Measurements from ENCODE around the gene PEPD. TPM values are rescaled to one million over a fixed set of nuclear protein-coding genes. Genes with fewer than 3 reads are reported as not detected.

The PEPD gene
- total and polyA plus RNA-seq, 2 experiments from 2014 or later: 141 to 175 TPM

DNA sequence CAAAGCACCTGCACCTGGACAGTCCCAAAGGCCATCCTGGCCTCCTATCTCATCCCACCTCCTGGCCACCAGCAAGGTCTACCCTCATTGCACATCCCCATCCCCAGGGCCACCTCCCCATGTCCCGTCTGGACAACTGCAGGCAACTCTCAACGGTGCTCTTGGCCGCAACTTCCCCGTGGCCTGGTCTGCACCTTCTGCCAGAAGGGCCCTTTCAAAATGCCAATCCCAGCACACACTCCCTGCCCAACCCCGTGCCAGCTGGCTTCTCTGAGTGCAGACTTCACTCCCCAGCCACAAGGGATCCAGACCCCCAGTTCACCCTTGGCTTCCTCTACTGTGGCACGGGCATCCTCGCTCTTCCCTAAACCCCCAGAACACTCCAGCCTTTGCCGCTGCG, 8.2 kb downstream of the PEPD start:
- Histone ChIP-seq H3K9me2 (replicated peaks; ENCODE audit: insufficient read depth) (no peaks in the 10 kb centered on the region), H3K4me3 (no peak overlapping the region), H3K27me3 (no peaks in the 10 kb centered on the region), H3K4me1 (ENCODE audit: insufficient read depth) (no peaks in the 10 kb centered on the region), H4K20me1 (ENCODE audit: insufficient read depth, poor library complexity, severe bottlenecking) (peaks cover 35% of the 10 kb centered on the region), H3K27ac (no peak overlapping the region), H3K79me2 (peaks cover 46% of the 10 kb centered on the region), H3K36me3 (replicated peaks; ENCODE audit: insufficient read depth, low read depth) (no peaks in the 10 kb centered on the region), H2AFZ (no peak overlapping the region), H3K9me3 (ENCODE audit: low read depth) (no peaks in the 10 kb centered on the region), H3K4me2 (no peak overlapping the region)
- no peak for TF ChIP-seq CTCF (IDR thresholded peaks at IDR 0.05; ENCODE audit: poor library complexity)
- no peak for TF ChIP-seq EZH2 (IDR thresholded peaks at IDR 0.05; ENCODE audit: borderline replicate concordance)
- no peak for TF ChIP-seq EZH2phosphoT487 (IDR thresholded peaks at IDR 0.05; ENCODE audit: low read depth, severe bottlenecking, unreplicated experiment)
- DNase-seq (ENCODE audit: low spot score): no peak
- 96% methylated on average over 9 of the region's 9 CpGs for WGBS (ENCODE audit: low lambda C conversion rate, missing lambda C conversion rate)

- TF ChIP-seq EZH2 (IDR thresholded peaks at IDR 0.05; ENCODE audit: borderline replicate concordance) (no peak), EZH2phosphoT487 (IDR thresholded peaks at IDR 0.05; ENCODE audit: low read depth, severe bottlenecking, unreplicated experiment) (no peak), CTCF (IDR thresholded peaks at IDR 0.05; ENCODE audit: poor library complexity) (no peak)
- Histone ChIP-seq H3K4me3 (no peak overlapping the region), H3K27ac (no peak overlapping the region), H3K4me2 (no peak overlapping the region), H3K9me2 (replicated peaks; ENCODE audit: insufficient read depth) (no peaks in the 10 kb centered on the region), H4K20me1 (ENCODE audit: insufficient read depth, poor library complexity, severe bottlenecking) (peaks cover 35% of the 10 kb centered on the region), H3K79me2 (peaks cover 40% of the 10 kb centered on the region), H2AFZ (no peak overlapping the region), H3K4me1 (ENCODE audit: insufficient read depth) (no peaks in the 10 kb centered on the region), H3K9me3 (ENCODE audit: low read depth) (no peaks in the 10 kb centered on the region), H3K27me3 (no peaks in the 10 kb centered on the region), H3K36me3 (replicated peaks; ENCODE audit: insufficient read depth, low read depth) (no peaks in the 10 kb centered on the region)
- DNase-seq (ENCODE audit: low spot score): no peak
- WGBS (ENCODE audit: low lambda C conversion rate, missing lambda C conversion rate): 98% methylated on average over 17 of the region's 23 CpGs
Measured at GRCh38 chr19:33512580-33513137, 8.9 kb downstream of the PEPD start.

DNA sequence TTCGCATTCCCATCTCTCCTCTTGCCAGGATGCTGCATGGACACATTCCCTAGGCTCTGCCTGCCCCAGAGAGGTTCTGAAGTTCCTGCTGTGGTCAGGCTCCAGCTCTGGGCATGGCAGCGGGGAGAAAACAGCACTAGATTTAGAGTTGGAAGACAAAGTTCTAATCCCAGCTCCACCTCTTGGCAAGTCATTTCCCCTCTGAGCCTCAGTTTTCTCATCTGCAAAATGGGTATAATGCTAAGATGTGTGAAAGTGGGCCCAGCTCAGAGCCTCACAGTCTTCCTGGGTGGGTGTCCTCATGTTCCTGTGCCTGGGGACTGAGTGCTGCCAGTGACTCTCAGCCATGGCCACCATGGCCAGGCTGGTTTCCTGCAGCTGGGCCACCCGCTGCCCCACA, 9.6 kb downstream of the PEPD start:
- WGBS (ENCODE audit: low lambda C conversion rate, missing lambda C conversion rate): 97% methylated on average over 3 of the region's 3 CpGs

More for the DNA sequence above, 9.6 kb downstream of the PEPD start:
- peaks cover 34% of the 10 kb centered on the region for H3K79me2 ChIP-seq
- no peak overlapping the region for H3K4me2 ChIP-seq
- H3K27me3 ChIP-seq: no peaks in the 10 kb centered on the region
- no peak overlapping the region for H3K27ac ChIP-seq
- H2AFZ ChIP-seq: no peak overlapping the region
- no peaks in the 10 kb centered on the region for H3K36me3 ChIP-seq (replicated peaks; ENCODE audit: insufficient read depth, low read depth)
- H3K4me3 ChIP-seq: no peak overlapping the region
- H3K4me1 ChIP-seq (ENCODE audit: insufficient read depth): no peaks in the 10 kb centered on the region
- no peaks in the 10 kb centered on the region for H3K9me3 ChIP-seq (ENCODE audit: low read depth)
- H4K20me1 ChIP-seq (ENCODE audit: insufficient read depth, poor library complexity, severe bottlenecking): peaks cover 33% of the 10 kb centered on the region
- TF ChIP-seq EZH2phosphoT487 (IDR thresholded peaks at IDR 0.05; ENCODE audit: low read depth, severe bottlenecking, unreplicated experiment) (no peak), EZH2 (IDR thresholded peaks at IDR 0.05; ENCODE audit: borderline replicate concordance) (no peak), CTCF (IDR thresholded peaks at IDR 0.05; ENCODE audit: poor library complexity) (no peak)
- no peaks in the 10 kb centered on the region for H3K9me2 ChIP-seq (replicated peaks; ENCODE audit: insufficient read depth)
- DNase-seq (ENCODE audit: low spot score): no peak

All from hepatocyte (in vitro differentiated cells).